ENCODE data around the gene AKNAD1.
"Not testable (repeated sequence)": the region's sequence is repeated elsewhere in the genome, so short reads cannot be mapped to it uniquely, and the experiment has no call there.

Gene AKNAD1

GRCh38 chr1:108856994-108857393, at the start of gene AKNAD1:
AKNAD1 (minus strand) TSS chr1:108857094; CDS start chr1:108852664, 4,430 bp downstream.
- no peak for DNase-seq (ENCODE audit: low spot score)

GRCh38 chr1:108901106-108901505, 44.2 kb upstream of the AKNAD1 start:
- DNase-seq (ENCODE audit: low spot score): no peak

DNA sequence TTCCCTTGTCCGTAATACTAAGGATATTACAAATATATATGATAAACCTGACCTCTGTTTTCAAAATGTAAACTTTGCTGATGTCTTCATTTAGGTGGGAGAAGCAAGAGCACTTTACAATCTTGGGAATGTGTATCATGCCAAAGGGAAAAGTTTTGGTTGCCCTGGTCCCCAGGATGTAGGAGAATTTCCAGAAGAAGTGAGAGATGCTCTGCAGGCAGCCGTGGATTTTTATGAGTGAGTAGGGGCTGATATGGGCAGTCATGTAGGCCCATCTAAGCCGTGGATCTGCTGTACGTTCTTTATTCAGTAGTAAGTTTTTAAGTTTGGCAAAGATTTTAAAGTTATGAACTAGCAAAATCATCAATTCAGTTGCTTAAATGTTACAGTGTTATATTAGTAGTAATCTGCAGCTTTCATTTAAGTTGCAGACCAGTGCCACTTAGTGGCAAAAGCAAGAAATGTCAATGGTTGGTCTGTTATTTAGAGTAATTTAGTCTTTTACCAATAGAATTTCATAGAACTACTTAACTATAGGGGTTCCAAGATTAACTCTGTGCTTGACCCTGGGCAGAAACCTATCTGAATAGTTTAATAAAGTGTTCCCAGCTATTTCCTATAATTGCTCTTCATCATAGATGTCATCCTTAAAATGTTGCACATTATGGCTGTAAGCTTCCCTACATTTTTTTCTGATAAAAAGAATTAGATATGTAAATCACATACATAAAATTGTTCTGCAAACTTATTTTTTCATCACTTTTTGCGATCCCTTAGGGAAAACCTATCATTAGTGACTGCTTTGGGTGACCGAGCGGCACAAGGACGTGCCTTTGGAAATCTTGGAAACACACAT, 41.2 kb upstream of the AKNAD1 start:
- DNase-seq (ENCODE audit: low spot score): peak; percentile 47

GRCh38 chr1:108896146-108897145, 39.6 kb upstream of the AKNAD1 start:
- DNase-seq (ENCODE audit: low spot score): peak; percentile 39

DNA sequence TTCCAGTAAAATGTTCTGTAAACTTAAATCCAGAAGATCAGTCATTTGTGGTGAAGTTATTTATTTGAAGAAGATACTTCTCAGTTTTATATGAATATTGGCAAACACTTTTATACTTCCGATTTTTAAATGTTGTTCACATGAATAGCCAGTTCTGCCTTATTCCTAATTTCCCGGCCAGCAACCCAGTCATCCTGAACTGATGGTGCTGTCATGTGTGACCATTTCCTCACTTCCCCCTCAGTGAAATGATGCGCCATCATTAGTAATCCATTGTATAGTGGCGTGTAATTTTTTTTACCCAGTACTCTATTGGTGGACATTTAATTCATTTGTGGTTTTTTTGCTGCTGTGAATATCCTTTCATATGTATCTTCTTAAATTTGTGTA, 36.2 kb upstream of the AKNAD1 start:
- no peak for DNase-seq (ENCODE audit: low spot score)

DNA sequence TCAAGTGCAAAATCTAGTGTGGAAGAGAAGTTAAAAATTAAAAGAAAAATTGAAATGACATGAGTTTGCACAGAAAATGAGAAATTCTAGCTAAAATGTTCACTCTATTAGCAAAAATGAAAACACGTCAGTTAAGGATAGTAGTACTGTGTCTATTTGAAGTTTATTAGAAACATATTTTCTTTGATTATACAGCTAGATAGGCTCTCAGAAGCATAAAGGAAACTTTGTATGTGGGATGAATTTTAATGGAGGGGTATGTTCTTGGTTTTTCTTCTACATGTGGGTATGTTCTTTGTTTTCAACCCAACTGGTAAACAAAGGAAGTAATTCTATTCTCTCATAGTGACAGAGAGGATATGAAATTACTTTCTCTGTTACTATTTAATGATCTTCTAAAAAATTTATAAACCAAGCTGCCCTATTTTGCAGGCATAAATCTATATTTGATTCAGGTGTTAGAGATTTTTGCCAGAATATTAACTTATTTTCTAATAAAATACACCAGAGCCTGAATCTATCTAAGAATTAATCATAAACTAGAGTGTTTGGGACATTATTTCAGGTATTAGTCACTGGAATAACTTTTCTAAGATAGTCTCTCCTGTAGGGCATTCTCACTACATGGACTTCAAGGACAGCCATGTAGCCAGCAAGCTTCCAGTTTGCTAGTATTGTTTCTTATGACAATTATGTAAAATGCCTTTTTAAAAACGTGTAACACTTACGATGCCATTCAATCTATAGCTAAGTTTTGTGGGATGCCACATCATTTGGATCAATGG, 35.7 kb upstream of the AKNAD1 start:
- DNase-seq (ENCODE audit: low spot score): no peak

GRCh38 chr1:108889706-108890384, 33.0 kb upstream of the AKNAD1 start:
- no peak for DNase-seq (ENCODE audit: low spot score)

GRCh38 chr1:108889006-108889645, 32.2 kb upstream of the AKNAD1 start:
- not testable (repeated sequence) for DNase-seq (ENCODE audit: low spot score)

DNA sequence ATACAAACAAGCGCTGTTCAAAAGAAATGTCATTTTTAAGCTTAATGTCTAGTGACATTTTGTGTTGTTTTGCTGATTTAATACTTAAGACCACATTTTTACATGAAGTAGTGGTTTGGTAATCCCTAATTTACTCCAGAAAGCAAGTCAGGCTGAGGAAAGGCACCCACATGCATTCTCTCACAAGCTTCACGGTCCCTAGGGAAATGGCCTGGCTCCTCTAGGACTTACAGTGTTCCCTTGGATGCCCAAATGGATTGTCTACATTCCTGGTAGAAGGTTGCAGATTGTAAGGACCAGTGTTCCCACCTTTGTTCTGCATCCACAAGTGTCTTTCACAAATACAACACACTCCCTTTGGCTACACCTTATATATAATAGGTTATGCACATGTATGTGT, 29.4 kb upstream of the AKNAD1 start:
- DNase-seq (ENCODE audit: low spot score): no peak

- DNase-seq (ENCODE audit: low spot score): no peak
These were observed 28.1 kb upstream of the AKNAD1 start for GRCh38 chr1:108884968-108885367.

- DNase-seq (ENCODE audit: low spot score): no peak
These were observed 25.9 kb upstream of the AKNAD1 start for GRCh38 chr1:108882837-108883236.

DNA sequence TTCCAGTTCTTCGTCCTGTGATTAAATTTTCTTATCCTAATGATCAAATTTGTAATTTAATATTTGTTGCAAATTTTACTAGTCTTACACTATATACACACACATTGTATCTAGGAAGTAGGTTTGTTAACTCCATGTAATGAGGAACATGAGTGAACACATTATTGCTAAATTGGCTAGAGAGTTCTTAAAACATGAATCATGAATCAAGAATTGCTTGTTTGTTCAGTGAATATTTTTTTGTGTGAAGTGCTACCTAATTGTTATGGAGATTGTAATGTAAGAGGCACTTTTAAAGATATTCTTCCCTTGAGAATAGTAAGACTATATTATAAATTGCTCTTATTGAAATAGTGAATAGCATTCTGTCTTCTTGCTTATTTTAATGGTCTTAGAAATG, 24.5 kb upstream of the AKNAD1 start:
- DNase-seq (ENCODE audit: low spot score): no peak

DNA sequence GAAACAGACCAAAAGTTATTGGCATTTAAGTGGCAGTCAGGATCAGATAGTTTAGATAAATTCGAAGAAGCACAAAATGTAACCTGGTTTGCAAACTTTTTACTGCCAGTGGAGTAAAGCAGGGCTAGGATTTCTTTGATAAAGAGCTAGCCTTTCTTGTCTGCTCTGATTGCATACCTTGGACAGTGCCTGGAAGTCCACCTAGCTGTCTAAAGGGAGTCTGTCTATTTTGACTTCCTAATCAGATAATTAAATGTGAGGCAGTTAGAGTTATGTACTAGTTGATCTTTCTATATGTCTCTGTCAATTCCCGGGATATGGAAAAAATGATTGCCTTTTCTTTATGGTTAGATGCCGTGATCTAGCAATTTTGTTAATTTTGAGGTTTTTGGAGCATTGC, 24.0 kb upstream of the AKNAD1 start:
- DNase-seq (ENCODE audit: low spot score): no peak

- DNase-seq (ENCODE audit: low spot score): no peak
These were observed 21.8 kb upstream of the AKNAD1 start for GRCh38 chr1:108878678-108879077.

DNA sequence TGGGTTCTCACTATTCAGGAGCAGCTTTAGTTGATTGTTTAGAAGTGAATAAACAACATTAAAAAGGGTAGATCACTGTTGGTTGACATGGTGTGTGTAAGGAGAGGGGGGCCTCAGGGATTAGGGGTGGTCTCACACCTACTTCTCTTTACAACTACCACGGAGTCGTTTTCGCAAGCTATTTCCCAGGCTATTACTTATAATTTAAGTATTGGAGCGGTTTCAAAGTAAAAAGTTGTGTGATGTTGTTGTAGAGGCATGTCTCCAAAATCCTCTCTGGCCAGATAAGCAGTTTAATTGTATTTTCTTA, 21.2 kb upstream of the AKNAD1 start:
- no peak for DNase-seq (ENCODE audit: low spot score)

GRCh38 chr1:108877348-108878159, 20.7 kb upstream of the AKNAD1 start:
- DNase-seq (ENCODE audit: low spot score): peak; percentile 42

GRCh38 chr1:108871050-108871724, 14.3 kb upstream of the AKNAD1 start:
- DNase-seq (ENCODE audit: low spot score): no peak

DNA sequence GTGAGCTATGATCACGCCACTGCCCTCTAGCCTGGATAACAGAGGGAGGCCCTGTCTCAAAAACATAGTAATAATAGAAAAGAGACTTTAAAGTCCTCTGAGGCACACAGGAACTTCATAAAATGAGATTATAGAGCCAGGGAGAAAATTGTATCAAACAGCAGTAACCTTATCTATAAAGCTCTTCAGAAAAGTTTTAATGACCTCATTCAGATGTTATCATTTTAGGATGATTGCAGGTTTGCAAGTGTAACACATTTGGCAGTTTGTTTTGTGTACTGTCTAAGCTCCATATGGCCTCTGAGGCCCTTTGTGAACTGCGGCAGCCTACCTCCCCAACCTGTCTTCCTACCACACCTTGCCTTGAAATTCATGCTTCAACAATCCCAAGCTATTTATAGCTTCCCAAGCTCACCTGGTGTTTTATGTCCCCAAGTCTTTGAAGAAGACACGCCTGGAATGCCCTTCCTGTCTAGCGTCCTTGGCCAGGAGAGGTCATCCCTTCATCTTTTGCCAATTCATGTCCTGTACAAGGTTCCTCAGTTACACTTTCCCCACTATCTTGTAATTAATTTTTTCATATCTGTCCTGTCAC, 8.5 kb upstream of the AKNAD1 start:
- no peak for DNase-seq (ENCODE audit: low spot score)

- no peak for DNase-seq (ENCODE audit: low spot score)
These were observed 7.1 kb upstream of the AKNAD1 start for GRCh38 chr1:108863984-108864383.

All from putamen (tissue), 1 donor.